Stimulated activated CD8-positive, alpha-beta memory T cell treated with anti-CD3 and anti-CD28 coated beads, Interleukin-15, amount 100 ng/mL, for 48 hours (primary cell): ENCODE results near the gene TXLNB.
A peak's percentile ranks its signal among the peaks of the same experiment; 100 is the strongest.

Experiments
- DNase-seq, 2 donors: peaks; one replicate each; pipeline ENCODE4 v3.0.0-alpha.2; 2020; ENCODE audit warnings: low read depth in 2 of 2

The TXLNB gene

GRCh38 chr6:139271056-139271455 is 20.7 kb downstream of the TXLNB start:
- DNase-seq, result no peak

- DNase-seq, result no peak
Observed at GRCh38 chr6:139270249-139270648, 21.5 kb downstream of the TXLNB start.

GRCh38 chr6:139265512-139266190 is 26.1 kb downstream of the TXLNB start:
- DNase-seq, result no peak

- DNase-seq, result no peak
Observed at GRCh38 chr6:139262519-139263300, 29.1 kb downstream of the TXLNB start.

- no peak for DNase-seq
Observed at GRCh38 chr6:139257821-139258398, 33.9 kb downstream of the TXLNB start.

- no peak for DNase-seq
Observed at GRCh38 chr6:139257291-139257690, 34.5 kb downstream of the TXLNB start.

GRCh38 chr6:139256087-139256486 is 35.7 kb downstream of the TXLNB start:
- no peak for DNase-seq

GRCh38 chr6:139254196-139254595 is 37.6 kb downstream of the TXLNB start:
- DNase-seq, result no peak

- DNase-seq, result no peak
Observed at GRCh38 chr6:139253656-139254055, 38.1 kb downstream of the TXLNB start.

- DNase-seq, result no peak
Observed at GRCh38 chr6:139251691-139252390, 40.0 kb downstream of the TXLNB start.

GRCh38 chr6:139251045-139251690 is 40.6 kb downstream of the TXLNB start:
- DNase-seq, result no peak

GRCh38 chr6:139250296-139251044 is 41.3 kb downstream of the TXLNB start:
- DNase-seq, result peak; percentile 42 to 49

GRCh38 chr6:139249395-139249794 is 42.4 kb downstream of the TXLNB start:
- peak in 1 of 2 donors; percentile 4 for DNase-seq

GRCh38 chr6:139248911-139249310 is 42.9 kb downstream of the TXLNB start:
- no peak for DNase-seq

- DNase-seq, result no peak
Observed at GRCh38 chr6:139247618-139248017, 44.2 kb downstream of the TXLNB start.

- no peak for DNase-seq
Observed at GRCh38 chr6:139243536-139243935, 48.3 kb downstream of the TXLNB start.

GRCh38 chr6:139242457-139243240 is 49.1 kb downstream of the TXLNB start:
- DNase-seq, result no peak

GRCh38 chr6:139240161-139241010 is 51.4 kb downstream of the TXLNB start:
- no peak for DNase-seq

- no peak for DNase-seq
Observed at GRCh38 chr6:139239064-139239463, 52.7 kb downstream of the TXLNB start.
